Smooth muscle cell of bladder (primary cell): ENCODE measurements around the gene FAM193A. TPM values are rescaled to one million over a fixed set of nuclear protein-coding genes. Genes with fewer than 3 reads are reported as not detected.

Experiments used
- total RNA-seq: library from RNA; depleted of rRNA; stranded (reverse); fragments of >200 nt; gene quantifications from 2 replicates; pipeline ENCODE4 v1.2.3, GENCODE V29; 2014

Gene FAM193A, protein sequence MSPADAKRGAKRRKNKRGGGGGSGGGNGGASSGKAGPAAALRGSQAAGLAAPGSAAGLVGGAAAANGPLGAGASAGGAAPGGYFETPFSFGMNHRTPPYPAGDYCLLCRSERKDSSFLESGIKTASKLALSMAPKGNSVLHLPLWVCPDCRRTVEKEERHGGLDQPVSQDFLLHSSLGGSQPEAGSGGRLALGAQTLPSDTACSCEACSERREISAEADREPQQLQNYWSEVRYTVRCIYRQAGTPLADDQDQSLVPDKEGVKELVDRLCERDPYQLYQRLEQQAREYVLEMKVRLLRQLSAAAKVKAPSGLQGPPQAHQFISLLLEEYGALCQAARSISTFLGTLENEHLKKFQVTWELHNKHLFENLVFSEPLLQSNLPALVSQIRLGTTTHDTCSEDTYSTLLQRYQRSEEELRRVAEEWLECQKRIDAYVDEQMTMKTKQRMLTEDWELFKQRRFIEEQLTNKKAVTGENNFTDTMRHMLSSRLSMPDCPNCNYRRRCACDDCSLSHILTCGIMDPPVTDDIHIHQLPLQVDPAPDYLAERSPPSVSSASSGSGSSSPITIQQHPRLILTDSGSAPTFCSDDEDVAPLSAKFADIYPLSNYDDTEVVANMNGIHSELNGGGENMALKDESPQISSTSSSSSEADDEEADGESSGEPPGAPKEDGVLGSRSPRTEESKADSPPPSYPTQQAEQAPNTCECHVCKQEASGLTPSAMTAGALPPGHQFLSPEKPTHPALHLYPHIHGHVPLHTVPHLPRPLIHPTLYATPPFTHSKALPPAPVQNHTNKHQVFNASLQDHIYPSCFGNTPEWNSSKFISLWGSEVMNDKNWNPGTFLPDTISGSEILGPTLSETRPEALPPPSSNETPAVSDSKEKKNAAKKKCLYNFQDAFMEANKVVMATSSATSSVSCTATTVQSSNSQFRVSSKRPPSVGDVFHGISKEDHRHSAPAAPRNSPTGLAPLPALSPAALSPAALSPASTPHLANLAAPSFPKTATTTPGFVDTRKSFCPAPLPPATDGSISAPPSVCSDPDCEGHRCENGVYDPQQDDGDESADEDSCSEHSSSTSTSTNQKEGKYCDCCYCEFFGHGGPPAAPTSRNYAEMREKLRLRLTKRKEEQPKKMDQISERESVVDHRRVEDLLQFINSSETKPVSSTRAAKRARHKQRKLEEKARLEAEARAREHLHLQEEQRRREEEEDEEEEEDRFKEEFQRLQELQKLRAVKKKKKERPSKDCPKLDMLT (N-terminal part only)
- 6.1 and 7.1 TPM in 2 replicates for total RNA-seq

DNA sequence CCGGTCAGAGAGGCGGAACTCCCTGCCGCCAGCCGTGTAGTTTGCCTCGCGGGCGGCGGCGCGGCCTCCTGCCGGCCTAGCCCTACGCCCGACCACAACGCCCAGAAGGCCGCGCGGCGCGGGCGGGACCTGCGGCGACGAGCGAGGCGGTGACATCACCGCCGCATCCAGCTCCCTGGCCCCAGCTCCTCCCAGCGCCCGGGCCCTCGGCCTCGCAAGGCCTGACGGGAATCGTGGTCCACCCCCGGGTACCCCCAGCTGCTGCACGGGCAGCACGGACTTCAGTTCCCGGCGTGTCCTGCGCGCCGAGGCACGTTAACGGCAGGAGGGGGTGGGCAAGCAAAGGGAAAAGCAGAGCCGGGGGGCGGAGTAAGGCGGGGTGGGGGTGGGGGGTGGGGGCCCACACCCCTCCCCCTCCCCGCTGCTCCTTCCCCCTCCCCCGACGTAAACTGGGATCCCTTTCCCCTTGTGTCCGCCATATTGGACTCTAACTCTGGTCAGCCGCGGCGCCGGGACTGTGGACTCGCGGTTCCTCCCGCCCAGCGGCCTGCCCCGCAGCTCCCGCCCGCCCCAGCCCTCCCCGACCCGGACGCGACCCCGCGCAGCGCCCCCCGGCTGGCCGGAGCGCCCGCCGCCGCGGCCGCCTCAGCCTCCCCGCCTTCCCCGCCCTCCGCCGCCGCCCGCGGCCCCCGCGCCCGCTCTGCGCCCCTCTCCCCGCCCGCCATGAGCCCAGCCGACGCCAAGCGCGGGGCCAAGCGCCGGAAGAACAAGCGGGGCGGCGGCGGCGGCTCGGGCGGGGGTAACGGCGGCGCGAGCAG, at the start of gene FAM193A:
TSS of gene FAM193A (plus strand) at position 455 of the 818 bp plus-strand sequence. CDS start at position 724, 269 bp downstream.

GRCh38 chr4:2755821-2756690, 219.6 kb downstream of the FAM193A start, which contains the start of gene TNIP2:
Gene TNIP2 (minus strand): TSS chr4:2756336. CDS start chr4:2756289, 47 bp downstream.

Other genes with a start within 250 kb of the FAM193A start
- 7.4 and 9.4 TPM in 2 replicates for gene ZFYVE28, start 118.0 kb upstream of the FAM193A start, total RNA-seq
- 0.18 TPM in 1 of 2 replicates, not detected in the other for gene CFAP99, start 117.7 kb upstream of the FAM193A start, total RNA-seq
- gene RNF4, start 67.5 kb upstream of the FAM193A start, total RNA-seq: 38.3 and 48.0 TPM in 2 replicates
- 47.1 and 55.8 TPM in 2 replicates for gene TNIP2, start 219.7 kb downstream of the FAM193A start, total RNA-seq